GM19043 (cell line): ENCODE measurements around the gene CCDC12.

Experiments
- ATAC-seq: cut with Tn5 transposase; IDR thresholded peaks from one replicate; pipeline ENCODE4 v1.9.1; 2021; ENCODE audit warnings: low read depth; ENCODE audit not compliant: unreplicated experiment

The CCDC12 gene

GRCh38 chr3:47008234-47008796 lies 31.8 kb upstream of the CCDC12 start:
- no peak for ATAC-seq

- ATAC-seq = no peak
Observed at GRCh38 chr3:47007482-47008233, 31.1 kb upstream of the CCDC12 start.

- no peak for ATAC-seq
Observed at GRCh38 chr3:47007001-47007400, 30.5 kb upstream of the CCDC12 start.

- no peak for ATAC-seq
Observed at GRCh38 chr3:47006145-47006651, 29.7 kb upstream of the CCDC12 start.

- no peak for ATAC-seq
Observed at GRCh38 chr3:47005212-47006144, 28.9 kb upstream of the CCDC12 start.

- no peak for ATAC-seq
Observed at GRCh38 chr3:47004369-47005211, 28.0 kb upstream of the CCDC12 start.

GRCh38 chr3:47003461-47004368 lies 27.2 kb upstream of the CCDC12 start:
- no peak for ATAC-seq

GRCh38 chr3:47003056-47003410 lies 26.5 kb upstream of the CCDC12 start:
- no peak for ATAC-seq

GRCh38 chr3:47002171-47003055 lies 25.9 kb upstream of the CCDC12 start:
- no peak for ATAC-seq

GRCh38 chr3:47001731-47002170 lies 25.2 kb upstream of the CCDC12 start:
- ATAC-seq = no peak

GRCh38 chr3:47000922-47001730 lies 24.6 kb upstream of the CCDC12 start:
- ATAC-seq = no peak

GRCh38 chr3:47000198-47000815 lies 23.8 kb upstream of the CCDC12 start:
- no peak for ATAC-seq

- ATAC-seq = no peak
Observed at GRCh38 chr3:46999516-47000197, 23.1 kb upstream of the CCDC12 start.

GRCh38 chr3:46998852-46999515 lies 22.4 kb upstream of the CCDC12 start:
- ATAC-seq = no peak

- ATAC-seq = no peak
Observed at GRCh38 chr3:46998121-46998851, 21.7 kb upstream of the CCDC12 start.
